Esophagus squamous epithelium (tissue), 5 donors: Measurements from ENCODE around the gene DDX11. TPM values are rescaled to one million over a fixed set of nuclear protein-coding genes. Genes with fewer than 3 reads are reported as not detected.

Experiments used
- DNase-seq: peaks from one replicate; lab custom pipeline; 2025; lab: John Stamatoyannopoulos, UW
- H3K27ac ChIP-seq, 4 donors: fragments of 200-600 bp; sonication (generic); one replicate each; pipeline ENCODE4 v1.5.1; 2016 to 2019; ENCODE audit warnings: mild to moderate bottlenecking in 1 of 4
- H3K27me3 ChIP-seq, 4 donors: fragments of 200-600 bp; sonication (generic); 1 replicate in 3 of 4; 2 replicates in 1 of 4; pipeline versions ENCODE4 v1.5.1 to v1.6.0; 2017 to 2021; ENCODE audit warnings: antibody characterized with exemption in 1 of 4
- H3K36me3 ChIP-seq, 3 donors: fragments of 200-600 bp; sonication (generic); one replicate each; pipeline ENCODE4 v1.5.1; 2016 to 2019
- H3K4me1 ChIP-seq, 3 donors: fragments of 200-600 bp; sonication (generic); one replicate each; pipeline ENCODE4 v1.5.1; 2017 to 2019
- H3K4me3 ChIP-seq, 4 donors: fragments of 200-600 bp; sonication (generic); 1 replicate in 3 of 4; 2 replicates in 1 of 4; pipeline ENCODE4 v1.5.1; 2016 to 2019; ENCODE audit warnings: mild to moderate bottlenecking in 2 of 4, moderate library complexity in 1 of 4
- H3K9me3 ChIP-seq, 3 donors: fragments of 200-600 bp; sonication (generic); one replicate each; pipeline ENCODE4 v1.5.1; 2016 to 2019
- POLR2A ChIP-seq, 4 donors: fragments of 450-650 bp; IDR thresholded peaks; one replicate each; pipeline ENCODE4 v1.6.1; 2017; ENCODE audit warnings: antibody characterized with exemption in 4 of 4, mild to moderate bottlenecking in 4 of 4, moderate library complexity in 3 of 4
- WGBS, 2 donors: methylation state at CpG; one replicate each; pipeline ENCODE4 v1.1.5; 2018; 5-methylcytosine and 5-hydroxymethylcytosine counted together
- intact Hi-C: fragments of 100-400 bp; cut with DNase I; formaldehyde crosslinking; loops from one replicate; pipeline ENCODE4 v1.15.0; 2022
- total RNA-seq, 4 donors: library from RNA; depleted of rRNA; stranded (reverse); fragments of >200 nt; gene quantifications; one replicate each; pipeline ENCODE4 v1.1.0, GENCODE V29; 2016
- TF ChIP-seq, protein P1 (sequence below), 6 experiments: fragments of 450-650 bp in 4 of 6; fragments of 200-600 bp in 2 of 6; sonication (generic) in 2 of 6; IDR thresholded peaks; one replicate each; pipeline ENCODE4 v1.5.1; 2016 to 2019; ENCODE audit warnings: antibody characterized with exemption in 6 of 6, mild to moderate bottlenecking in 4 of 6, moderate library complexity in 4 of 6
- donor health status: DM: yes; HTN: yes; CAD: no.

DDX11 gene
- total RNA-seq, 4 donors from 2014 or later, result 9.1 to 39.9 (median 23.5) TPM

DNA sequence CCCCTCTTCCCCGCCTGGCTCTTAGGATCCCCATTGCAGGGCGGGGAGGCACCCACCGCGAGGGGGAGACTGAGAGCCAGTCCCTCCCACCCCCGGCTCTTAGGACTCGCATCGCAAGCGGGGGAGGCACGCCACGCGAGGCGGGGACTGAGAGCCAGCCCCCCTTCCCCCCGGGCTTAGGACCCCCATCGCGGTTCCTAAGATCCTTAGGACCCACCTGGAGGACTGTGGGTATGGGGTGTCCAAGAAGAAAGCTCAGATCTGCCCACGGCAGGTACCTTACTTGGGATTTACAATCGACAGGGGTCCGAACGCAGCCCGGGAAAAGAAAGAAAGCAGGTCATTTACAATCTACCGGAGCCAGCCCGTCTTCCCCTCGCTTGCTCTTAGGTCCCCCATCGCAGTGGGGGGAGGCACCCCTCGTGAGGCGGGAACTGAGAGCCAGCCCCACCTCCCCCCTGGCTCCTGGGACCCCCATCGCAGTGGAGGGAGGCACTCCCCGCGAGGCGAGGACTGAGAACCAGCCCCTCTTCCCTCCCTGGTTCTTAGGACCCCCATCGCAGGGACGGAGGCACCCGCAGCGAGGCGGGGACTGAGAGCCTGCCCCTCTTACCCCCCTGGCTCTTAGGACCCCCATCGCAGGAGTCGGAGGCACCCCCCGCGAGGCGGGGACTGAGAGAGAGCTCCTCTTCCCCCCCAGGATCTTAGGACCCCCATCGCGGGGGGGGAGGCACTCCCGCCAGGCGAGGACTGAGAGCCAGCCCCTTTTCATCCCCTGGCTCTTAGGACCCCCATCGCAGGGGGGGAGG is 43.7 kb downstream of the DDX11 start:
- Histone ChIP-seq H3K4me1 (peaks cover 15 to 33% (median 23%) of the 10 kb centered on the region in 3 donors), H3K4me3 (peak overlapping the region; percentile 21 to 66 (median 38)), H3K27me3 (peaks cover 0 to 37% (median 4%) of the 10 kb centered on the region in 4 donors), H3K36me3 (no peaks in the 10 kb centered on the region), H3K9me3 (no peaks in the 10 kb centered on the region), H3K27ac (no peak overlapping the region)
- TF ChIP-seq POLR2A (IDR thresholded peaks at IDR 0.05), result no peak
- TF ChIP-seq, protein P1, sequence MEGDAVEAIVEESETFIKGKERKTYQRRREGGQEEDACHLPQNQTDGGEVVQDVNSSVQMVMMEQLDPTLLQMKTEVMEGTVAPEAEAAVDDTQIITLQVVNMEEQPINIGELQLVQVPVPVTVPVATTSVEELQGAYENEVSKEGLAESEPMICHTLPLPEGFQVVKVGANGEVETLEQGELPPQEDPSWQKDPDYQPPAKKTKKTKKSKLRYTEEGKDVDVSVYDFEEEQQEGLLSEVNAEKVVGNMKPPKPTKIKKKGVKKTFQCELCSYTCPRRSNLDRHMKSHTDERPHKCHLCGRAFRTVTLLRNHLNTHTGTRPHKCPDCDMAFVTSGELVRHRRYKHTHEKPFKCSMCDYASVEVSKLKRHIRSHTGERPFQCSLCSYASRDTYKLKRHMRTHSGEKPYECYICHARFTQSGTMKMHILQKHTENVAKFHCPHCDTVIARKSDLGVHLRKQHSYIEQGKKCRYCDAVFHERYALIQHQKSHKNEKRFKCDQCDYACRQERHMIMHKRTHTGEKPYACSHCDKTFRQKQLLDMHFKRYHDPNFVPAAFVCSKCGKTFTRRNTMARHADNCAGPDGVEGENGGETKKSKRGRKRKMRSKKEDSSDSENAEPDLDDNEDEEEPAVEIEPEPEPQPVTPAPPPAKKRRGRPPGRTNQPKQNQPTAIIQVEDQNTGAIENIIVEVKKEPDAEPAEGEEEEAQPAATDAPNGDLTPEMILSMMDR (IDR thresholded peaks at IDR 0.05), result peak in 4 of 6 experiments; percentile 23 to 63 (median 44)
- 0% methylated on average over 6 of the region's 45 CpGs; no CpG with 5 or more reads in 1 of the 2 donors for WGBS, 2 donors
- no peak for DNase-seq
- intact Hi-C loops, result no loop called here

DNA sequence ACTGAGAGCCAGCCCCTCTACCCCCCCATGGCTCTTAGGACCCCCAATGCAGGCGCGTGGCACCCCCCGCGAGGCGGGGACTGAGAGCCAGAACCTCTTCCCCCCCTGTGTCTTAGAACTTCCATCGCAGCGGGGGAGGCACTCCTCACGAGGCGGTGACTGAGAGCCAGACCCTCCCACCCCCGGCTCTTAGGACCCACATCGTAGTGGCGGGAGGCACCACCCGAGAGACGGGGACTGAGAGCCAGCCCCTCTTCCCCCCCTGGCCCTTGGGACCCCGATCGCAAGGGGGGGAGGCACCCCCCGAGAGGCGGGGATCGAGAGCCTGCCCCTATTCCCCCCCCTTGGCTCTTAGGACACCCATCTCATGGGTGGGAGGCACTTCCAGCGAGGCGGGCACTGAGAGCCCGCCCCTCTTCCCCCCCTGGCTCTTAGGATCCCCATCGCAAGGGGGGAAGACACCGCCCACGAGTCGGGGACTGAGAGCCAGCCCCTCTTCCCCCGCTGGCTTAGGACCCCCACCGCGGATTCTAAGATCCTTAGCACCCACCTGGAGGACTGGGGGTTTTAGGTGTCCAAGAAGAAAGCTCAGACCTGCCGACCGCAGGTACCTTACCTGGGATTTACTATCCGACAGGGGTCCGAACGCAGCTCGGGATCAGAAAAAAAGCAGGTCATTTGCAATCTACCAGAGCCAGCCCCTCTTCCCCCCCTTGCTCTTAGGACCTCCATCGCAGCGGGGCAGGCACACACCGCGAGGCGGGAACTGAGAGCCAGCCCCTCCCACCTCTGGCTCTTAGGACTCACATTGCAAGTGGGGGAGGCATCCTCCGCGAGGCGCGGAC is 44.9 kb downstream of the DDX11 start:
- Histone ChIP-seq H3K27ac (no peak overlapping the region), H3K4me3 (peak overlapping the region; percentile 10 to 66 (median 36)), H3K4me1 (peaks cover 15 to 33% (median 23%) of the 10 kb centered on the region in 3 donors), H3K9me3 (no peaks in the 10 kb centered on the region), H3K27me3 (peaks cover 0 to 37% (median 4%) of the 10 kb centered on the region in 4 donors), H3K36me3 (no peaks in the 10 kb centered on the region)
- no peak for DNase-seq
- TF ChIP-seq POLR2A (IDR thresholded peaks at IDR 0.05), result no peak
- TF ChIP-seq, protein P1 (IDR thresholded peaks at IDR 0.05), result no peak
- intact Hi-C loops, result no loop called here
- 3% methylated on average over 5 of the region's 44 CpGs; no CpG with 5 or more reads in 1 of the 2 donors for WGBS, 2 donors

DNA sequence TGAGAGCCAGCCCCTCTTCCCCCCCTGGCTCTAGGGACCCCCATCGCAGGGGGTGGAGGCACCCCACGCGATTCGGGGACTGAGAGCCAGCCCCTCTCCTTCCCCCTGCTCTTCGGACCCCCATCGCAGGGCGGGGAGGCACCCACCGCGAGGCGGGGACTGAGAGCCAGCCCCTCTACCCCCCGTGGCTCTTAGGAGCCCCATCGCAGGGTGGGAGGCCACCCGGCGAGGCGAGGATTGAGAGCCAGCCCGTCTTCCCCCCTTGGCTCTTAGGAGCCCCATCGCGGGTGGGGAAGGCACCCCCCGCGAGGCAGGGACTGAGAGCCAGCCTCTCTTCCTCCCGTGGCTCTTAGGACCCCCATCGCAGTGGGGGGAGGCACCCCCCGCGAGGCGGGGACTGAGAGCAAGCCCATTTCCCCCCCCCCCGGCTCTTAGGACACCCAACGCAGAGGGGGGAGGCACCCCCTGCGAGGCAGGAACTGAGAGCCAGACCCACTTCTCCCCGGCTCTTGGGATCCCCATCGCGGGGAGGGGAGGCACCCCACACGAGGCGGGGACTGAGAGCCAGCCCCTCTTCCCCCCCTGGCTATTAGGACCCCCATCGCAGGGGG is 45.6 kb downstream of the DDX11 start:
- H3K36me3 ChIP-seq, result no peaks in the 10 kb centered on the region
- TF ChIP-seq POLR2A (IDR thresholded peaks at IDR 0.05), result no peak
- TF ChIP-seq, protein P1 (IDR thresholded peaks at IDR 0.05), result no peak
- peaks cover 15 to 33% (median 23%) of the 10 kb centered on the region in 3 donors for H3K4me1 ChIP-seq
- H3K9me3 ChIP-seq, result no peaks in the 10 kb centered on the region
- H3K27ac ChIP-seq, result no peak overlapping the region
- WGBS, 2 donors, result 33% methylated on average over 1 of the region's 34 CpGs; no CpG with 5 or more reads in 1 of the 2 donors
- intact Hi-C loops, result no loop called here
- H3K4me3 ChIP-seq, result peak overlapping the region in 3 of 4 donors; percentile 32 to 66 (median 40)
- DNase-seq, result no peak
- H3K27me3 ChIP-seq, result peaks cover 0 to 37% (median 4%) of the 10 kb centered on the region in 4 donors

DNA sequence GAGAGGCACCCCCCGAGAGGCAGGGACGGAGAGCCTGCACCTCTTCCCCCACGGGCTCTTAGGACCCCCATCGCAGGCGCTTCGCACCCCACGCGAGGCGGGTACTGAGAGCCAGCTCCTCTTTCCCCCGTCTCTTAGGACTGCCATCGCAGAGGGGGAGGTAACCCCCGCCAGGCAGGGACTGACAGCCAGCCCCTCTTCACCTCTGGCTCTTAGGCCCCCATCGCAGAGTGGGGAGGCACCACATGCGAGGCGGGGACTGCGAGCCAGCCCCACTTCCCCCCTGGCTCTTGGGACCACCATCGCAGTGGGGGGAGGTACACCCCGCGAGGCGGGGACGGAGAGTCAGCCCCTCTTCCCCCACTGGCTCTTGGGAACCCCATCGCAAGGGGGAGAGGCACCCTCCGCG is 46.1 kb downstream of the DDX11 start:
- intact Hi-C loops, result no loop called here
- H3K4me3 ChIP-seq, result peak overlapping the region in 2 of 4 donors; percentile 40 to 66
- H3K36me3 ChIP-seq, result no peaks in the 10 kb centered on the region
- peaks cover 0 to 37% (median 4%) of the 10 kb centered on the region in 4 donors for H3K27me3 ChIP-seq
- WGBS, 2 donors, result no CpG with 5 or more reads among the region's 24 CpGs
- H3K9me3 ChIP-seq, result no peaks in the 10 kb centered on the region
- peaks cover 15 to 33% (median 23%) of the 10 kb centered on the region in 3 donors for H3K4me1 ChIP-seq
- TF ChIP-seq POLR2A (IDR thresholded peaks at IDR 0.05), result no peak
- TF ChIP-seq, protein P1 (IDR thresholded peaks at IDR 0.05), result no peak
- no peak overlapping the region for H3K27ac ChIP-seq
- no peak for DNase-seq
